MCF 10A (cell line): ENCODE measurements around the gene PPP1CC. TPM values are rescaled to one million over a fixed set of nuclear protein-coding genes. Genes with fewer than 3 reads are reported as not detected.

Experiments
- BruUV-seq: library from RNA; stranded (reverse); fragments of 400-500 nt; replicated peaks from 2 replicates; lab custom pipeline; 2021; lab: Mats Ljungman, UMichigan
- CTCF ChIA-PET: fragments of 300-600 bp; sonication (Branson Sonifier 250); formaldehyde crosslinking; extraction: SDS; loops from one replicate; lab custom pipeline; 2021; ENCODE audit warnings: antibody characterized with exemption, inconsistent platforms; lab: Yijun Ruan, JAX
- POLR2A ChIA-PET: fragments of 300-600, 350-650 bp; sonication (Branson Sonifier 250); formaldehyde crosslinking; extraction: SDS; loops from one replicate; lab custom pipeline; 2020; ENCODE audit warnings: antibody characterized with exemption, inconsistent platforms; lab: Yijun Ruan, JAX
- DNase-seq: peaks from one replicate; pipeline ENCODE4 v3.0.0-alpha.2; 2018; ENCODE audit not compliant: unreplicated experiment
- H3K27ac Mint-ChIP-seq: one replicate; pipeline ENCODE4 v1.8.0; 2022; ENCODE audit warnings: mild to moderate bottlenecking, low read depth, mixed read lengths; ENCODE audit not compliant: unreplicated experiment
- H3K27me3 Mint-ChIP-seq: one replicate; pipeline ENCODE4 v1.8.0; 2022; ENCODE audit warnings: mixed read lengths; ENCODE audit not compliant: insufficient read depth, unreplicated experiment
- H3K36me3 Mint-ChIP-seq: one replicate; pipeline ENCODE4 v1.8.0; 2022; ENCODE audit warnings: mild to moderate bottlenecking, moderate library complexity, mixed read lengths; ENCODE audit not compliant: insufficient read depth, unreplicated experiment
- H3K4me1 Mint-ChIP-seq: one replicate; pipeline ENCODE4 v1.8.0; 2022; ENCODE audit warnings: mixed read lengths; ENCODE audit not compliant: insufficient read depth, unreplicated experiment
- H3K4me3 Mint-ChIP-seq: one replicate; pipeline ENCODE4 v1.8.0; 2022; ENCODE audit warnings: mild to moderate bottlenecking, moderate library complexity, mixed read lengths; ENCODE audit not compliant: unreplicated experiment
- H3K9me3 Mint-ChIP-seq: one replicate; pipeline ENCODE4 v1.8.0; 2022; ENCODE audit warnings: mixed read lengths; ENCODE audit not compliant: unreplicated experiment
- intact Hi-C: fragments of 100-400 bp; cut with micrococcal nuclease; formaldehyde crosslinking; loops from 2 replicates; pipeline ENCODE4 v1.14.1; 2022
- total RNA-seq: library from RNA; stranded (reverse); gene quantifications from 2 replicates; pipeline ENCODE4 v1.2.3, GENCODE V29; 2022
- TF ChIP-seq, protein P1 (sequence below): fragments of 200-600 bp; IDR thresholded peaks from one replicate; pipeline ENCODE4 v1.8.0; 2022; ENCODE audit warnings: antibody characterized with exemption, mild to moderate bottlenecking; ENCODE audit not compliant: unreplicated experiment

Gene PPP1CC
- total RNA-seq, 1 experiment from 2014 or later: 94.6 TPM

DNA sequence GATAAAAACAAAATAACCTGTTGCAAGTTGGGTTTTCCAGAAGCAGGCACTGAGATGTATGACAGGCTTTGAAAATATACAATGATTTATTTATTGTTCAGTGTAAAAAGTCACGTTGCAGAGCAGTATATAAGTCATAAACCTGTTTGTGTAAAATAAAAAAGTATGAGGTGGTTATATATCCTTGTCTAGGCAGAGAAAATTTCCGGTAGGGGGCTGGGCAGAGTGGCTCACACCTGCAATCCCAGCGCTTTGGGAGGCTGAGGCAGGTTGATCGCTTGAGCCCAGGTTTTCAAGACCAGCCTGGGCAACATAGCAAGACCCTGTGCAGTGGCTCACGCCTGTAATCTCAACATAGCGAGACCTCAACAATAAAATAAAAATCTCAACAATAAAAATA is 16.2 kb upstream of the PPP1CC start:
- BruUV-seq: no TSS peak
- H3K36me3 Mint-ChIP-seq: no peaks in the 10 kb centered on the region
- TF ChIP-seq, protein P1, sequence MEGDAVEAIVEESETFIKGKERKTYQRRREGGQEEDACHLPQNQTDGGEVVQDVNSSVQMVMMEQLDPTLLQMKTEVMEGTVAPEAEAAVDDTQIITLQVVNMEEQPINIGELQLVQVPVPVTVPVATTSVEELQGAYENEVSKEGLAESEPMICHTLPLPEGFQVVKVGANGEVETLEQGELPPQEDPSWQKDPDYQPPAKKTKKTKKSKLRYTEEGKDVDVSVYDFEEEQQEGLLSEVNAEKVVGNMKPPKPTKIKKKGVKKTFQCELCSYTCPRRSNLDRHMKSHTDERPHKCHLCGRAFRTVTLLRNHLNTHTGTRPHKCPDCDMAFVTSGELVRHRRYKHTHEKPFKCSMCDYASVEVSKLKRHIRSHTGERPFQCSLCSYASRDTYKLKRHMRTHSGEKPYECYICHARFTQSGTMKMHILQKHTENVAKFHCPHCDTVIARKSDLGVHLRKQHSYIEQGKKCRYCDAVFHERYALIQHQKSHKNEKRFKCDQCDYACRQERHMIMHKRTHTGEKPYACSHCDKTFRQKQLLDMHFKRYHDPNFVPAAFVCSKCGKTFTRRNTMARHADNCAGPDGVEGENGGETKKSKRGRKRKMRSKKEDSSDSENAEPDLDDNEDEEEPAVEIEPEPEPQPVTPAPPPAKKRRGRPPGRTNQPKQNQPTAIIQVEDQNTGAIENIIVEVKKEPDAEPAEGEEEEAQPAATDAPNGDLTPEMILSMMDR: no peak
- no peak for DNase-seq
- intact Hi-C loops: no loop called here
- H3K4me3 Mint-ChIP-seq: no peak overlapping the region
- ChIA-PET POLR2A (no interaction called here), CTCF (no interaction called here)
- no peaks in the 10 kb centered on the region for H3K9me3 Mint-ChIP-seq
- H3K4me1 Mint-ChIP-seq: no peaks in the 10 kb centered on the region
- H3K27me3 Mint-ChIP-seq: no peaks in the 10 kb centered on the region
- no peak overlapping the region for H3K27ac Mint-ChIP-seq

DNA sequence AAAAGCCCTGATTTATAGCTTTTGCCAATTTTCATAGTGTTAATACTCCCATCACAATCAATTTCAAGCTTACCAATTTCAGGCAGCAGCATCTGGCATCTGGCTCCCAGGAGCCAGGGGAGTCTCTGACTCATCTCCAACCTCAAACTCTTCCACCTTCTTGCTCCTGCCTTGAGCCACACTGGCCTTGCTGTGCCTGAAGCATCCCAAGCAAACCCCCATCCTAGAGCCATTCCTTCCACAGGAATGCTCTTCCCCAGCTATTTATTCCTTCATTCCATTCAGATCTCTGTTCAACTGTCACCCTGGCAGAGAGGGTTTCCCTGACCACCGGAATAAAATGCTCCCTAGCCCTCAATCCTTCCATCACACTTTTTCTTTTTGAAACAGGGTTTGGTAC is 13.9 kb upstream of the PPP1CC start:
- intact Hi-C loops: no loop called here
- ChIA-PET CTCF (interaction anchor here (0.6 to 0.7 kb wide), 4 partner anchors 131 to 804 kb away, joined by 3 to 4 read pairs (median 3); no protein-coding TSS in a partner anchor), POLR2A (no interaction called here)
- no TSS peak for BruUV-seq
- no peaks in the 10 kb centered on the region for H3K9me3 Mint-ChIP-seq
- no peak overlapping the region for H3K27ac Mint-ChIP-seq
- no peak overlapping the region for H3K4me3 Mint-ChIP-seq
- H3K27me3 Mint-ChIP-seq: no peaks in the 10 kb centered on the region
- TF ChIP-seq, protein P1: no peak
- DNase-seq: peak; percentile 16
- H3K4me1 Mint-ChIP-seq: no peaks in the 10 kb centered on the region
- no peaks in the 10 kb centered on the region for H3K36me3 Mint-ChIP-seq

DNA sequence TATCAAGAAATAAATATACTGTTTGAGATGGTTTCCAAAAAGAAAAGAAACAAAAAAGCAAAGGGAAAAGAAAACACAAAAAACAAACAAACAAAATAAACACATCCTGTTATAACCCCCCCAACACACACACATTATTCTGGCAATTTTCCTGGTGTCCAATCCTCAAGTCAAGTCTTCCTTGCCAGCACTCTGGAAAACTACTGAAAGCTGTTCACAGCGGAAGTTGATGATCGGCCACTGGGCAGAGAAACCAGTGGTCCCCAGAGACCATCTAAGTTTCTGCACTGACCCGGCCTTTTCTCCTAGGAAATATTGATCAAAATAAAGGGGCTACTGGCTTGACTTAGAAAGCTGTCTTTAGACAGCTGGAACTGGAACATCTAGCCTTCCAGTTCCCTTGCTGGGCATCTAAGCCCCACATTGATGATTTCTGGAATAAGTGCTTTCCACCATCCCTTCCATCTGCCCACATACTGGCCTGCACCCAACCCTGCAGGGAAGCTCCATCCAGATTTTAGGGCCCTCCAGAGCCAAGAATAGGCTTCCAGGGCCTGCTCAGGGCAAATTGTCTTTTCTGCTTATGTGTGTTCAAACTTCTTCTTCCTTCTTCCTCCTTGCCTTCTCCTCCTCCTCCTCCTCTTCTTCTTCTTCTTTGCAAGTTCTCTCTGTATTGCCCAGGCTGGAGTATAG is 11.6 kb upstream of the PPP1CC start:
- intact Hi-C loops: no loop called here
- no peak for DNase-seq
- Mint-ChIP-seq H3K36me3 (no peaks in the 10 kb centered on the region), H3K9me3 (no peaks in the 10 kb centered on the region), H3K4me1 (no peaks in the 10 kb centered on the region), H3K27me3 (no peaks in the 10 kb centered on the region), H3K4me3 (no peak overlapping the region), H3K27ac (no peak overlapping the region)
- TF ChIP-seq, protein P1: no peak
- CTCF ChIA-PET: no interaction called here
- no TSS peak for BruUV-seq
- POLR2A ChIA-PET: interaction anchor here (1.0 kb wide), 1 partner anchor 11 kb away, joined by 4 read pairs; no protein-coding TSS in a partner anchor

DNA sequence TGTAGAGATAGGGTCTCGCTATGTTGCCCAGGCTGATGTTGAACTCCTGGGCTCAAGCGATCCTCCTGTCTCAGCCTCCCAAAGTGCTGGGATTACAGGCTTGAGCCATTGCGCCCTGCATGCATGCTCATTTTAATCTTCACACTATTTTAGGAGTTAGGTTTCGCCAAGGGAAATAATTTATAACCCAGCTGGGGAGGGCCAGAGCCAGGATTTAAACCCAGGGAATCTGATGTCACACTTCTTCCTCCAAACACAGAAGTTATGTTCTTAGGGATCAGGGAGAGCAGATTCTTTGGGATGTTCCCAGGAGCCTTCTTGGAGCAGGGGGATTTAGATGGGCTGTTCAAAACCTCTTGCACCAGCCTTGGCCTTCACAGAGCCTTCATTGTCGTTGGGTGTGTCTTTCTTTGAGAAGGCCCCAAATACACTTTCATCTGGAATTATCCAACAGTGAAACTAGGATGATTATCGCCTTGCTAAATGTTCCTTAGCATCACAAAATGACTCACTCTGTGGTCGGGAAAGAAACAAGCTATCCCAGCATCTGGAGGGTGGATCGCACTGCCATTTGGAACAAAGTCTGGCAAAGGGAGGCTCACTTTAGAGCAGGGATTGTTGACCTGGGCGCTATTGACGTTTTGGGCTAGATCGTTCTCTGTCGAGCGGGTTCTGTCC is 8.2 kb upstream of the PPP1CC start:
- peaks cover 5% of the 10 kb centered on the region for H3K4me1 Mint-ChIP-seq
- no TSS peak for BruUV-seq
- TF ChIP-seq, protein P1: no peak
- peak; percentile 45 for DNase-seq
- no peaks in the 10 kb centered on the region for H3K27me3 Mint-ChIP-seq
- H3K4me3 Mint-ChIP-seq: no peak overlapping the region
- no peaks in the 10 kb centered on the region for H3K36me3 Mint-ChIP-seq
- peak overlapping the region; percentile 23 for H3K27ac Mint-ChIP-seq
- CTCF ChIA-PET: no interaction called here
- no peaks in the 10 kb centered on the region for H3K9me3 Mint-ChIP-seq
- intact Hi-C loops: no loop called here
- POLR2A ChIA-PET: interaction anchor here (0.6 to 0.7 kb wide), 2 partner anchors 115 to 199 kb away, joined by 3 read pairs; no protein-coding TSS in a partner anchor
